HepG2 (cell line): ENCODE measurements around the gene GPR148. TPM values are rescaled to one million over a fixed set of nuclear protein-coding genes. Genes with fewer than 3 reads are reported as not detected.

Experiments used
- ATAC-seq: fragments of 200-7000 bp; cut with Tn5 transposase; 3 replicates; pipeline ENCODE4 v1.9.1; 2020; ENCODE audit warnings: mild to moderate bottlenecking, moderate library complexity
- BruUV-seq: library from RNA; stranded (reverse); fragments of 400-500 nt; replicated peaks from 2 replicates; lab custom pipeline; 2021; lab: Mats Ljungman, UMichigan
- CTCF ChIA-PET: fragments of 300-600 bp; formaldehyde crosslinking; extraction: SDS; loops from one replicate; lab custom pipeline; 2021; ENCODE audit warnings: low total read pairs, inconsistent platforms, low intra/inter-chr PET ratio; lab: Yijun Ruan, JAX
- POLR2A ChIA-PET: fragments of 350-600 bp; sonication (Branson Sonifier 250); formaldehyde crosslinking; loops from one replicate; lab custom pipeline; 2020; ENCODE audit warnings: antibody characterized with exemption, inconsistent platforms; lab: Yijun Ruan, JAX
- DNase-seq: peaks from one replicate; pipeline ENCODE4 v3.0.0-alpha.2; 2015; ENCODE audit warnings: low spot score
- FAIRE-seq: peaks from 3 replicates; lab custom pipeline; 2011; peaks lifted over from hg19 to GRCh38; lab: Jason Lieb, UNC
- H2AFZ ChIP-seq: one replicate; pipeline ENCODE4 v1.6.1; 2011; ENCODE audit warnings: low read length, inconsistent platforms
- H3K27ac ChIP-seq: fragments of 300-600 bp; 3 replicates; pipeline ENCODE4 v1.8.0; 2011; ENCODE audit warnings: mixed run types, mild to moderate bottlenecking, mixed read lengths, low read length, inconsistent platforms; ENCODE audit not compliant: insufficient read depth; ENCODE audit errors: extremely low read length
- H3K27me3 ChIP-seq, 2 experiments: fragments of 200-600 bp in 1 of 2; 2 replicates in 1 of 2; 3 replicates in 1 of 2; pipeline versions ENCODE4 v1.6.0 to v1.8.0; 2011; ENCODE audit warnings: low read length in 2 of 2, mild to moderate bottlenecking in 2 of 2, moderate library complexity in 2 of 2, inconsistent platforms in 1 of 2; ENCODE audit not compliant: insufficient read depth in 2 of 2, control insufficient read depth in 1 of 2
- H3K36me3 ChIP-seq, 2 experiments: fragments of 200-600 bp in 1 of 2; replicated peaks in 1 of 2; 2 replicates in 1 of 2; 3 replicates in 1 of 2; pipeline versions ENCODE4 v1.5.1 to v1.8.0; 2011; ENCODE audit warnings: low read length in 2 of 2, inconsistent platforms in 1 of 2; ENCODE audit not compliant: insufficient read depth in 2 of 2, control insufficient read depth in 1 of 2
- H3K4me1 ChIP-seq: 2 replicates; pipeline ENCODE4 v1.5.1; 2012; ENCODE audit warnings: low read length, inconsistent platforms; ENCODE audit not compliant: insufficient read depth
- H3K4me2 ChIP-seq: 2 replicates; pipeline ENCODE4 v1.6.0; 2011; ENCODE audit warnings: low read depth, low read length, inconsistent platforms
- H3K4me3 ChIP-seq, 3 experiments: fragments of 200-600 bp in 1 of 3; sonication (generic), shearing (Covaris generic) in 1 of 3; replicated peaks in 1 of 3; 2 replicates each; pipeline ENCODE4 v1.5.1; 2011 to 2016; ENCODE audit warnings: low read length in 3 of 3, inconsistent platforms in 2 of 3, low read depth in 2 of 3, mild to moderate bottlenecking in 2 of 3, control low read depth in 1 of 3, mixed read lengths in 1 of 3; ENCODE audit not compliant: insufficient read depth in 1 of 3
- H3K79me2 ChIP-seq: one replicate; pipeline ENCODE4 v1.6.1; 2011; ENCODE audit warnings: low read length, inconsistent platforms; ENCODE audit not compliant: insufficient read depth
- H3K9ac ChIP-seq: 2 replicates; pipeline ENCODE4 v1.6.0; 2011; ENCODE audit warnings: mild to moderate bottlenecking, low read depth, low read length, inconsistent platforms; ENCODE audit not compliant: insufficient read depth
- H3K9me3 ChIP-seq: 2 replicates; pipeline ENCODE4 v1.5.1; 2012; ENCODE audit warnings: mild to moderate bottlenecking, low read length
- H4K20me1 ChIP-seq: 2 replicates; pipeline ENCODE4 v1.6.0; 2011; ENCODE audit warnings: inconsistent platforms, mild to moderate bottlenecking, low read length, moderate library complexity; ENCODE audit not compliant: insufficient read depth
- CBX1 ChIP-seq: IDR thresholded peaks from one replicate; pipeline ENCODE4 v1.6.1; 2016; ENCODE audit warnings: antibody characterized with exemption, low read depth
- CHD2 ChIP-seq: IDR thresholded peaks from 2 replicates; pipeline ENCODE4 v1.6.1; 2011; ENCODE audit warnings: low read depth, low read length, improper control_type of control experiment
- ISX ChIP-seq: sonication (generic); formaldehyde crosslinking; conservative IDR thresholded peaks from 2 replicates; pipeline ENCODE4 v1.5.0; 2020; ENCODE audit warnings: missing genetic modification reagents
- MZF1 ChIP-seq: sonication (generic); formaldehyde crosslinking; IDR thresholded peaks from 2 replicates; pipeline ENCODE4 v1.8.1; 2023; ENCODE audit warnings: mild to moderate bottlenecking, missing genetic modification reagents, borderline replicate concordance
- PAF1 ChIP-seq: IDR thresholded peaks from 2 replicates; pipeline ENCODE4 v1.6.1; 2016; ENCODE audit warnings: missing genetic modification reagents, missing compliant biosample characterization
- POLR2AphosphoS2 ChIP-seq: IDR thresholded peaks from 2 replicates; pipeline ENCODE4 v1.6.1; 2011; ENCODE audit warnings: low read depth, low read length, improper control_type of control experiment
- SRSF4 ChIP-seq: fragments of 200-400 bp; formaldehyde crosslinking; IDR thresholded peaks from one replicate; pipeline ENCODE4 v1.6.1; 2018; ENCODE audit warnings: mild to moderate bottlenecking, low read depth, low read length, moderate library complexity; ENCODE audit not compliant: poor library complexity, severe bottlenecking
- ZFYVE20 ChIP-seq: sonication (generic); formaldehyde crosslinking; IDR thresholded peaks from 2 replicates; pipeline ENCODE4 v1.8.0; 2023; ENCODE audit warnings: low read depth, mild to moderate bottlenecking, moderate library complexity, missing genetic modification reagents, borderline replicate concordance
- ZNF451 ChIP-seq: sonication (generic); formaldehyde crosslinking; IDR thresholded peaks from 2 replicates; pipeline ENCODE4 v1.5.0; 2020; ENCODE audit warnings: mild to moderate bottlenecking, missing genetic modification reagents
- ZNF607 ChIP-seq: sonication (generic); formaldehyde crosslinking; IDR thresholded peaks from 2 replicates; pipeline ENCODE4 v1.5.1; 2020; ENCODE audit warnings: missing genetic modification reagents, mild to moderate bottlenecking, borderline replicate concordance
- ZNF746 ChIP-seq: sonication (generic); formaldehyde crosslinking; IDR thresholded peaks from 2 replicates; pipeline ENCODE4 v1.8.0; 2022; ENCODE audit warnings: mild to moderate bottlenecking, missing genetic modification reagents
- WGBS: methylation state at CpG from one replicate; pipeline ENCODE4 v1.1.6; 2017; ENCODE audit warnings: low lambda C conversion rate; 5-methylcytosine and 5-hydroxymethylcytosine counted together
- in situ Hi-C: cut with HindIII; loops from 2 replicates; pipeline ENCODE4 v1.10.0; 2017; ENCODE audit warnings: low pct_unique_long_range_greater_than_20kb; ENCODE audit not compliant: extremely low pct_ligation_motif_present
- intact Hi-C: fragments of 100-400 bp; cut with micrococcal nuclease; formaldehyde crosslinking; loops from one replicate; pipeline ENCODE4 v1.10.0; 2022; ENCODE audit not compliant: unreplicated experiment
- polyA plus RNA-seq, 8 experiments: library from polyadenylated mRNA; depleted of rRNA in 3 of 8; stranded (reverse) in 7 of 8; unstranded in 1 of 8; fragments of >200 nt; fragmentation: Illumina TruSeq in 4 of 8; extraction: Trizol in 4 of 8; gene quantifications; 2 replicates each; pipeline versions ENCODE4 v1.2.1 to v1.2.3, GENCODE V29; 2011 to 2016; ENCODE audit warnings: low read depth in 4 of 8, missing spikeins in 1 of 8, mixed read lengths in 1 of 8; ENCODE audit not compliant: insufficient read depth in 1 of 8
- total RNA-seq, 5 experiments: library from RNA; depleted of rRNA; stranded (reverse); fragments of >200 nt; fragmentation: Illumina TruSeq; extraction: Trizol; gene quantifications; 2 replicates each; pipeline ENCODE4 v1.2.3, GENCODE V29; 2016; ENCODE audit warnings: low read depth in 1 of 5
- TF ChIP-seq, protein P1 (sequence below): IDR thresholded peaks from 2 replicates; pipeline ENCODE4 v1.6.1; 2012; ENCODE audit warnings: low read length, improper control_type of control experiment
- TF ChIP-seq, protein P2 (sequence below): sonication (generic); formaldehyde crosslinking; IDR thresholded peaks from 2 replicates; pipeline ENCODE4 v1.9.0; 2022; ENCODE audit warnings: low read depth, missing genetic modification reagents
- TF ChIP-seq, protein P3 (sequence below): sonication (generic); formaldehyde crosslinking; IDR thresholded peaks from 2 replicates; pipeline ENCODE4 v1.9.0; 2021; ENCODE audit warnings: missing genetic modification reagents, mild to moderate bottlenecking, borderline replicate concordance
- TF ChIP-seq, protein P4 (sequence below): sonication (generic); formaldehyde crosslinking; IDR thresholded peaks from 2 replicates; pipeline ENCODE4 v1.5.1; 2020; ENCODE audit warnings: missing genetic modification reagents, mild to moderate bottlenecking, borderline replicate concordance
- TF ChIP-seq, protein P5 (sequence below): sonication (generic); formaldehyde crosslinking; IDR thresholded peaks from 2 replicates; pipeline ENCODE4 v1.4.0; 2020; ENCODE audit warnings: mild to moderate bottlenecking, missing genetic modification reagents

Gene GPR148
- total and polyA plus RNA-seq, 2 of the 13 experiments (the other 11 are each of a cell fraction or from before 2014, with no cell fraction given) = not detected

DNA sequence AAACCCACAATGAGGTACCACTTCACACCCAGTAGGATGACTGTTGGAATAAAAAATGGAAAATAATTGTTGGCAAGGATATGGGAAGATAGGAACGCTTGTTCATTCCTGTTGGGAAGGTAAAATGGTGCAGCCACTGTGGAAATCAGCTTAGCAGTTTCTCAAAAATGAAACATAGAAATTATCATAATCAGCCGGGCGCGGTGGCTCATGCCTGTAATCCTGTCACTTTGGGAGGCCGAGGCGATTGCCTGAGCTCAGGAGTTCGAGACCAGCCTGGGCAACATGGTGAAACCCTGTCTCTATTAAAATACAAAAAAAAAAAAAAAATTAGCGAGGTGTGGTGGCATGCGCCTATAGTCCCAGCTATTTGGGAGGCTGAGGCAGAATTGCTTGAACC lies 49.9 kb downstream of the GPR148 start:
- BruUV-seq = no TSS peak
- no peaks in the 10 kb centered on the region for H3K4me1 ChIP-seq
- H3K27ac ChIP-seq = no peak overlapping the region
- H3K9me3 ChIP-seq = no peaks in the 10 kb centered on the region
- ATAC-seq (no peak), FAIRE-seq (no peak), DNase-seq (no peak)
- no peak overlapping the region for H3K4me2 ChIP-seq
- H3K4me3 ChIP-seq = no peak overlapping the region
- in situ Hi-C loops = no loop called here
- no peak for TF ChIP-seq ZNF746 (CRISPR knock-in tag)
- TF ChIP-seq, protein P1, sequence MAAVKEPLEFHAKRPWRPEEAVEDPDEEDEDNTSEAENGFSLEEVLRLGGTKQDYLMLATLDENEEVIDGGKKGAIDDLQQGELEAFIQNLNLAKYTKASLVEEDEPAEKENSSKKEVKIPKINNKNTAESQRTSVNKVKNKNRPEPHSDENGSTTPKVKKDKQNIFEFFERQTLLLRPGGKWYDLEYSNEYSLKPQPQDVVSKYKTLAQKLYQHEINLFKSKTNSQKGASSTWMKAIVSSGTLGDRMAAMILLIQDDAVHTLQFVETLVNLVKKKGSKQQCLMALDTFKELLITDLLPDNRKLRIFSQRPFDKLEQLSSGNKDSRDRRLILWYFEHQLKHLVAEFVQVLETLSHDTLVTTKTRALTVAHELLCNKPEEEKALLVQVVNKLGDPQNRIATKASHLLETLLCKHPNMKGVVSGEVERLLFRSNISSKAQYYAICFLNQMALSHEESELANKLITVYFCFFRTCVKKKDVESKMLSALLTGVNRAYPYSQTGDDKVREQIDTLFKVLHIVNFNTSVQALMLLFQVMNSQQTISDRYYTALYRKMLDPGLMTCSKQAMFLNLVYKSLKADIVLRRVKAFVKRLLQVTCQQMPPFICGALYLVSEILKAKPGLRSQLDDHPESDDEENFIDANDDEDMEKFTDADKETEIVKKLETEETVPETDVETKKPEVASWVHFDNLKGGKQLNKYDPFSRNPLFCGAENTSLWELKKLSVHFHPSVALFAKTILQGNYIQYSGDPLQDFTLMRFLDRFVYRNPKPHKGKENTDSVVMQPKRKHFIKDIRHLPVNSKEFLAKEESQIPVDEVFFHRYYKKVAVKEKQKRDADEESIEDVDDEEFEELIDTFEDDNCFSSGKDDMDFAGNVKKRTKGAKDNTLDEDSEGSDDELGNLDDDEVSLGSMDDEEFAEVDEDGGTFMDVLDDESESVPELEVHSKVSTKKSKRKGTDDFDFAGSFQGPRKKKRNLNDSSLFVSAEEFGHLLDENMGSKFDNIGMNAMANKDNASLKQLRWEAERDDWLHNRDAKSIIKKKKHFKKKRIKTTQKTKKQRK = no peak
- no peak for TF ChIP-seq CHD2
- no peak for TF ChIP-seq POLR2AphosphoS2
- no peak for TF ChIP-seq ZNF607
- TF ChIP-seq CBX1 = no peak
- TF ChIP-seq, protein P2, sequence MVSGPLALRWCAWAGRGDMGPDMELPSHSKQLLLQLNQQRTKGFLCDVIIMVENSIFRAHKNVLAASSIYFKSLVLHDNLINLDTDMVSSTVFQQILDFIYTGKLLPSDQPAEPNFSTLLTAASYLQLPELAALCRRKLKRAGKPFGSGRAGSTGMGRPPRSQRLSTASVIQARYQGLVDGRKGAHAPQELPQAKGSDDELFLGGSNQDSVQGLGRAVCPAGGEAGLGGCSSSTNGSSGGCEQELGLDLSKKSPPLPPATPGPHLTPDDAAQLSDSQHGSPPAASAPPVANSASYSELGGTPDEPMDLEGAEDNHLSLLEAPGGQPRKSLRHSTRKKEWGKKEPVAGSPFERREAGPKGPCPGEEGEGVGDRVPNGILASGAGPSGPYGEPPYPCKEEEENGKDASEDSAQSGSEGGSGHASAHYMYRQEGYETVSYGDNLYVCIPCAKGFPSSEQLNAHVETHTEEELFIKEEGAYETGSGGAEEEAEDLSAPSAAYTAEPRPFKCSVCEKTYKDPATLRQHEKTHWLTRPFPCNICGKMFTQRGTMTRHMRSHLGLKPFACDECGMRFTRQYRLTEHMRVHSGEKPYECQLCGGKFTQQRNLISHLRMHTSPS = no peak
- TF ChIP-seq MZF1 (CRISPR knock-in tag) = no peak
- TF ChIP-seq, protein P3, sequence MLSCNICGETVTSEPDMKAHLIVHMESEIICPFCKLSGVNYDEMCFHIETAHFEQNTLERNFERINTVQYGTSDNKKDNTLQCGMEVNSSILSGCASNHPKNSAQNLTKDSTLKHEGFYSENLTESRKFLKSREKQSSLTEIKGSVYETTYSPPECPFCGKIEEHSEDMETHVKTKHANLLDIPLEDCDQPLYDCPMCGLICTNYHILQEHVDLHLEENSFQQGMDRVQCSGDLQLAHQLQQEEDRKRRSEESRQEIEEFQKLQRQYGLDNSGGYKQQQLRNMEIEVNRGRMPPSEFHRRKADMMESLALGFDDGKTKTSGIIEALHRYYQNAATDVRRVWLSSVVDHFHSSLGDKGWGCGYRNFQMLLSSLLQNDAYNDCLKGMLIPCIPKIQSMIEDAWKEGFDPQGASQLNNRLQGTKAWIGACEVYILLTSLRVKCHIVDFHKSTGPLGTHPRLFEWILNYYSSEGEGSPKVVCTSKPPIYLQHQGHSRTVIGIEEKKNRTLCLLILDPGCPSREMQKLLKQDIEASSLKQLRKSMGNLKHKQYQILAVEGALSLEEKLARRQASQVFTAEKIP (CRISPR knock-in tag) = no peak
- TF ChIP-seq SRSF4 = no peak
- TF ChIP-seq ZFYVE20 (CRISPR knock-in tag) = no peak
- TF ChIP-seq ZNF451 = no peak
- TF ChIP-seq, protein P4, sequence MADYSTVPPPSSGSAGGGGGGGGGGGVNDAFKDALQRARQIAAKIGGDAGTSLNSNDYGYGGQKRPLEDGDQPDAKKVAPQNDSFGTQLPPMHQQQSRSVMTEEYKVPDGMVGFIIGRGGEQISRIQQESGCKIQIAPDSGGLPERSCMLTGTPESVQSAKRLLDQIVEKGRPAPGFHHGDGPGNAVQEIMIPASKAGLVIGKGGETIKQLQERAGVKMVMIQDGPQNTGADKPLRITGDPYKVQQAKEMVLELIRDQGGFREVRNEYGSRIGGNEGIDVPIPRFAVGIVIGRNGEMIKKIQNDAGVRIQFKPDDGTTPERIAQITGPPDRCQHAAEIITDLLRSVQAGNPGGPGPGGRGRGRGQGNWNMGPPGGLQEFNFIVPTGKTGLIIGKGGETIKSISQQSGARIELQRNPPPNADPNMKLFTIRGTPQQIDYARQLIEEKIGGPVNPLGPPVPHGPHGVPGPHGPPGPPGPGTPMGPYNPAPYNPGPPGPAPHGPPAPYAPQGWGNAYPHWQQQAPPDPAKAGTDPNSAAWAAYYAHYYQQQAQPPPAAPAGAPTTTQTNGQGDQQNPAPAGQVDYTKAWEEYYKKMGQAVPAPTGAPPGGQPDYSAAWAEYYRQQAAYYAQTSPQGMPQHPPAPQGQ = no peak
- TF ChIP-seq, protein P5, sequence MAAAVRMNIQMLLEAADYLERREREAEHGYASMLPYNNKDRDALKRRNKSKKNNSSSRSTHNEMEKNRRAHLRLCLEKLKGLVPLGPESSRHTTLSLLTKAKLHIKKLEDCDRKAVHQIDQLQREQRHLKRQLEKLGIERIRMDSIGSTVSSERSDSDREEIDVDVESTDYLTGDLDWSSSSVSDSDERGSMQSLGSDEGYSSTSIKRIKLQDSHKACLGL (CRISPR knock-in tag) = no peak
- TF ChIP-seq ISX (CRISPR knock-in tag) = no peak
- TF ChIP-seq PAF1 (CRISPR knock-in tag) = no peak
- H3K36me3 ChIP-seq = no peaks in the 10 kb centered on the region
- no peak overlapping the region for H3K9ac ChIP-seq
- H3K79me2 ChIP-seq = no peaks in the 10 kb centered on the region
- H3K27me3 ChIP-seq = peaks cover 0 to 12% of the 10 kb centered on the region in 2 experiments; a peak in 1 of 5 replicates
- no peaks in the 10 kb centered on the region for H4K20me1 ChIP-seq
- POLR2A ChIA-PET = no interaction called here
- WGBS = 18% methylated on average over 9 of the region's 9 CpGs
- CTCF ChIA-PET = no interaction called here
- H2AFZ ChIP-seq = no peak overlapping the region
- intact Hi-C loops = no loop called here
